ENCODE data around the gene SELENOW. TPM values are rescaled to one million over a fixed set of nuclear protein-coding genes. Genes with fewer than 3 reads are reported as not detected.

Gene SELENOW
- total RNA-seq, 2 donors from 2014 or later = 1,458 to 1,507 TPM

DNA sequence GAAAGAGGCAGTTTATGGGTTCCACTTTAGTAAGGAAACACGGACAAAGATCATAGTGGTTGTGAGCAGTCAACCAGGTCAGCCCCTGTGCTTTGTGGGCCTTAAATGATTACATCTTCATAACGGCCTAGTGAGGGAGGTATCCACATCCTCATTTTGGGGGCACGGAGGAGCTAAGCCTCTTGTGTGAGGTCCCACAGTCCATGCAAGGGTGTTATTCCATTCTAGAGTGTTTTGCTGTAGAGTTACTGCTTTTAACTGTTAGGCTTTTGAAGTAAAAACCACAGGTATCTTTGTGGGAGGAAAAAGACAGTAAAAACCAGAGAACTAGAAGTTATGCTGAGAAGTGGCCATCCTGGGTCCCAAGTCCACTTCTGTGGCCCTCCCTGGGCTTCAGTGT lies 29.2 kb upstream of the SELENOW start:
- Histone ChIP-seq H3K36me3 (peaks cover 71% of the 10 kb centered on the region), H3K9me3 (no peaks in the 10 kb centered on the region), H3K27me3 (no peaks in the 10 kb centered on the region), H3K4me3 (no peak overlapping the region), H3K27ac (no peak overlapping the region), H3K4me1 (peaks cover 0 to 20% of the 10 kb centered on the region in 2 donors)
- TF ChIP-seq CTCF (IDR thresholded peaks at IDR 0.05) = no peak
- no peak for DNase-seq (ENCODE audit: low spot score)

- peaks cover 85% of the 10 kb centered on the region for H3K36me3 ChIP-seq
- peaks cover 0 to 12% of the 10 kb centered on the region in 2 donors for H3K4me1 ChIP-seq
- no peak for TF ChIP-seq CTCF (IDR thresholded peaks at IDR 0.05)
- H3K4me3 ChIP-seq = no peak overlapping the region
- no peak overlapping the region for H3K27ac ChIP-seq
- DNase-seq (ENCODE audit: low spot score) = no peak
- H3K9me3 ChIP-seq = no peaks in the 10 kb centered on the region
- H3K27me3 ChIP-seq = no peaks in the 10 kb centered on the region
Observed at GRCh38 chr19:47750752-47751151, 27.8 kb upstream of the SELENOW start.

DNA sequence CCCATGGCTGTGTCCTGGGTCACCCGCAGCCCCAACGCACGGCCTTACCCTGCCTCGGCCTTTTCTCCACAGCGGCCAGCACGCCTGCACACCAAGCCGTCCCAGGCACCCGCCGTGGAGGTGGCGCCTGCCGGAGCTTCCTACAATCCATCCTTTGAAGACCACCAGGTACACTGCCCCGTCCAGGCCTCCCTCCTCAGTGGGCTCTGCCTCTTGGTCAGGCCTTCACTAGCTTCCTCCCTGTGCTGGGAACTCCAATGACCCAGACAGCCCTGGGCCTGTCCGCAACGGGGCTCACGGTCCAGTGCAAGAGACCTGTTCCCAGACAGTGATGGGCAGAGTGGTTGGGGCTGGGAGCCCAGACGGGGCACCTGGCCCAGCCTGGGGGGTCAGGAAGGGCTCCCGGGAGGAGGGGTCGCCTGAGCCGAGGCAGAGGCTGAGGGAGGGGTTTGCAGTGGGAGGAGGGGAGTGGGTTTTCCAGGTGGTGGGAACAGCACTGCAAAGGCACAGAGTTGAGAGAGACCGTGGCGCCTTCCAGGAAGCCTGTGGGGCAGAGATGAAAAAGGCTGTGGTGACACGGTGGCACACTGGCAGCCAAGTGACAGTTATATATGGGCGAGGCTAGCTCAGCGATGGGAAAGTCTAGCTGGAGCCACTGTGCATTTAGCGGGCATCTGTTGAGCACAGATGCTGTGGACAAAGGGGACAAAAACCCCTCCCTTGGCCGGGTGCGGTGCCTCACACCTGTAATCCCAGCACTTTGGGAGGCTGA lies 25.9 kb upstream of the SELENOW start:
- Histone ChIP-seq H3K9me3 (no peaks in the 10 kb centered on the region), H3K4me3 (no peak overlapping the region), H3K27ac (no peak overlapping the region), H3K36me3 (peaks cover 98% of the 10 kb centered on the region), H3K4me1 (peaks cover 0 to 6% of the 10 kb centered on the region in 2 donors), H3K27me3 (no peaks in the 10 kb centered on the region)
- TF ChIP-seq CTCF (IDR thresholded peaks at IDR 0.05) = no peak
- no peak for DNase-seq (ENCODE audit: low spot score)

DNA sequence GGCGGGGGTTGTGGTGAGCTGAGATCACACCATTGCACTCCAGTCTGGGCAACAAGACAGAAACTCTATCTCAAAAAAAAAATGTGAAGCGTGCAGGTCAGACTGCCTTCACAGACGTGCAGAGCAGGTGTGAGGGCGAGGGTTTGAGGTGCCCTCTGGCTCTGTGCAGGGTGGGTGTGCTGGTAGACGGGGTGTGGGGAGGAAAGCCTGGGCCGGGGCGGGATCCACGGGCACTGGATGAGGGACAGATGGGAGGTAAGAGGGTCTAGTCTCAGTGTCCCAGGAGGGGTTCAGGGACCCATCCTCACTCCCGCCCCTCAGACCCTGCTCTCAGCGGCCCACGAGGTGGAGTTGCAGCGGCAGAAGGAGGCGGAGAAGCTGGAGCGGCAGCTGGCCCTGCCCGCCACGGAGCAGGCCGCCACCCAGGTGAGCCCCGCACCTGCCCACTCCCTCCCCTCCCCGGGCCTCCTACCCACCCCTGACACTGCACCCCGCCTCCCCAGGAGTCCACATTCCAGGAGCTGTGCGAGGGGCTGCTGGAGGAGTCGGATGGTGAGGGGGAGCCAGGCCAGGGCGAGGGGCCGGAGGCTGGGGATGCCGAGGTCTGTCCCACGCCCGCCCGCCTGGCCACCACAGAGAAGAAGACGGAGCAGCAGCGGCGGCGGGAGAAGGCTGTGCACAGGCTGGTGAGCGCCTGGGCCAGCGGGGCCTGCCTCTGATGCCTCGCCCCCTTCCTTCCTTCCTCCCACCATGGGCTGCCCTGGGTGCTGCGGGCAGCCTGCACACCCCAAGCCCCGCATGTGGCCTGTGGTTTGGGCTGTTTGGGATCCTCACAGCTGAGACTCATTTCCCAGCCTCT lies 24.1 kb upstream of the SELENOW start:
- Histone ChIP-seq H3K27ac (no peak overlapping the region), H3K9me3 (no peaks in the 10 kb centered on the region), H3K36me3 (peaks cover 97% of the 10 kb centered on the region), H3K4me1 (peaks cover 0 to 6% of the 10 kb centered on the region in 2 donors), H3K4me3 (no peak overlapping the region), H3K27me3 (no peaks in the 10 kb centered on the region)
- no peak for TF ChIP-seq CTCF (IDR thresholded peaks at IDR 0.05)
- no peak for DNase-seq (ENCODE audit: low spot score)

GRCh38 chr19:47755065-47755761 lies 23.3 kb upstream of the SELENOW start:
- DNase-seq (ENCODE audit: low spot score) = no peak
- TF ChIP-seq CTCF (IDR thresholded peaks at IDR 0.05) = no peak
- Histone ChIP-seq H3K36me3 (peaks cover 89% of the 10 kb centered on the region), H3K4me1 (peaks cover 0 to 6% of the 10 kb centered on the region in 2 donors), H3K9me3 (no peaks in the 10 kb centered on the region), H3K27ac (no peak overlapping the region), H3K27me3 (no peaks in the 10 kb centered on the region), H3K4me3 (no peak overlapping the region)

All from right atrium auricular region (tissue), 2 donors.